Lung microvascular endothelial cell (primary cell): Measurements from ENCODE around the gene ZBTB11. TPM values are rescaled to one million over a fixed set of nuclear protein-coding genes. Genes with fewer than 3 reads are reported as not detected.
A peak's percentile ranks its signal among the peaks of the same experiment; 100 is the strongest.
"Not testable (repeated sequence)": the region's sequence is repeated elsewhere in the genome, so short reads cannot be mapped to it uniquely, and the experiment has no call there.

ENCODE experiments used
- DNase-seq, 2 donors: peaks; one replicate each; pipeline versions ENCODE4 v3.0.0 to v3.0.0-alpha.2; 2010; ENCODE audit warnings: low read depth in 2 of 2
- total RNA-seq: library from RNA; depleted of rRNA; stranded (reverse); fragments of >200 nt; gene quantifications from 2 replicates; pipeline ENCODE4 v1.2.1, GENCODE V29; 2014

The ZBTB11 gene
- total RNA-seq, 1 donor from 2014 or later = 18.5 TPM

DNA sequence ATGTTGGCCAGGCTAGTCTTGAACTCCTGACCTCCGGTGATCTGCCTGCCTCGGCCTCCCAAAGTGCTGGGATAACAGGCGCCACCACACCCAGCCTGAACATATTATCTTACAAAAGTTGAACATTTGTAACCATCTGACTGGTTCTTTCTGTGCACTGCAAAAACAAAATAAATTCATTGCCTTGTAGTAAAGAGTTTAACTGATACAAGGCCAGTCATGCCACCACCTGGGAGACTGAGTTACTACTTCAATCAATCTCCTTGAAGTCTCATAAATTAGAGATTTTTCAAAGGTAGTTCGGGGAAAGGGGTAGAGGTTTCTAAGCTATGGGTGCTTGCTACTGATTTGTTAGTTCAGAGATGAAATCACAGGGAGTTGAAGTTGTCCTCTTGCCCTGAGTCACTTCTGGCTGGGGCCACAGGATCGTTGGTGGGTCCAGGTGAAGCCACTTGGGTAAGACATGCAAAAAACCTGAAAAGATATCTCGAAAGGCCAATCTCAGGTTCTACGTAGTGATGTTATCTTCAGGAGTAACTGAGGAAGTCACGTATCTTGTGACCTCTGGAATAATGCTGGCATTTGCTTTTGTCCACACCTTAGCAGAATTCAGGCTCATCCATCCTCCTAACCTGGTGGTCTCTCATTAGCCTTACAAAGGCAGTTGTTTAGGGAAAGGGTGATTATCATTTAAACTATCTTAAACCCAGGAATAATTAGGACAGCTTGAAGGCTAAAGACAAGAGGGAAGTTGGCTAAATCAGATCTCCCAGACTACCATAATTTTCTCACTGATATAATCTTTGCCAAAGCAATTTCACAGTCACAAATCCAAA lies 33.7 kb downstream of the ZBTB11 start:
- DNase-seq = no peak

DNA sequence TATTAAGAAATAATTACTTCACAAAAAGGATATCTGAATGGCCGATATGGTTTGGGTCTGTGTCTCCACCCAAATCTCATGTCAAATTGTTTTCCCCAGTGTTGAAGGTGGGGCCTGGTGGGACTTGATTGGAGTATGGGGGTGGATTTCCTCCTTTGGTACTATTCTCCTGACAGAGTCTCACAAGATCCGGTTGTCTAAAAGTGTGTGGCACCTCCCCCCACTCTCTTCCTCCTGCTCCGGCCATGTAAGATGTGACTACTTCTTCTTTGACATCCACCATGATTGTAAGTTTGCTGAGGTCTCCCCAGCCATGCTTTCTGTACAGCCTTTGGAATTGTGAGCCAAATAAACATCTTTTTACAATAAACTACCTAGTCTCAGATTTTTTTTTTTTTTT lies 34.5 kb downstream of the ZBTB11 start:
- DNase-seq = no peak

DNA sequence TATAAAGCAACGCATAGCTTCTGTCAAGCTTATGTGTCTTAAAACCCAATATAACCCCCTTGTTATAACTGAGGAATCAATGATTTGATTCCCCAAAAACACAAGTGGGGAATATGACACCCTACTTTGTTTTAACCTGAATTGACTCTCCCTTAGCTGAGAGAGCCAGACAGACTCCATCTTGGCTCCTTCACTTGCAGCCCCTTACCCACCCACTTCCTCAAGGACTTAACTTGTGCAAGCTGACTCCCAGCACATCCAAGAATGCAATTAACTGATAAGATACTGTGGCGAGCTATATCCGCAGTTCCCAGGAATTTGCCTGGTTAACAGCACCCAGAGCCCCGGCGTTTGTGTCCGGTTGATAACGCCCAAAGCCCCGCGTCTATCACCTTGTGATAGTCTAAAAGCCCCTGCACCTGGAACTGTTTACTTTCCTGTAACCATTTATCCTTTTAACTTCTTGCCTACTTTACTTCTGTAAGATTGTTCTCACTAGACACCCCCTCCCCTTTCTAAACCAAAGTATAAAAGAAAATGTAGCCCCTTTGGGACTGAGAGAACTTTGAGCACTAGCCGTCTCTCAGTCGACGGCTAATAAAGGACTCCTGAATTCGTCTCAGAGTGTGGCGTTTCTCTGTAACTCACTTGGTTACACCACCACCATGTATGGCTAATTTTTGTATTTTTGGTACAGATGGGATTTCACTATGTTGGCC lies 35.4 kb downstream of the ZBTB11 start:
- DNase-seq = not testable (repeated sequence)

DNA sequence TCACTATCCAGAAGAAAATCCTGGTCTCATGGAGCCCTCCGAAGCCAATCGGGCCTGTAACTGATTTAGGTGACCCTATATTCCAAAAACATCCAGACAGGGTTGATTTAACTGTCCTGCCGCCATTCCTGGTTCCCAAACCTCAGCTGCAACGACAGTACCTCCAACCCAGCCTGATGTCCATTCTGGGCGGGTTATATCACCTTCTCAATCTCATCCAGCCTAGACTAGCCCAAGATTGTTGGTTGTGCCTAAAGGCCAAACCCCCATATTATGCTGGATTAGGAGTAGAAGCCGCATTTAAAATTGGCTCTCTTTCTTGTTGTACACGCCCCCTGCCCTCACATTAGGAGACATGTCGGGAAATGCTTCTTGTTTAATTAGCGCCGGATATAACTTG lies 36.7 kb downstream of the ZBTB11 start:
- no peak for DNase-seq

DNA sequence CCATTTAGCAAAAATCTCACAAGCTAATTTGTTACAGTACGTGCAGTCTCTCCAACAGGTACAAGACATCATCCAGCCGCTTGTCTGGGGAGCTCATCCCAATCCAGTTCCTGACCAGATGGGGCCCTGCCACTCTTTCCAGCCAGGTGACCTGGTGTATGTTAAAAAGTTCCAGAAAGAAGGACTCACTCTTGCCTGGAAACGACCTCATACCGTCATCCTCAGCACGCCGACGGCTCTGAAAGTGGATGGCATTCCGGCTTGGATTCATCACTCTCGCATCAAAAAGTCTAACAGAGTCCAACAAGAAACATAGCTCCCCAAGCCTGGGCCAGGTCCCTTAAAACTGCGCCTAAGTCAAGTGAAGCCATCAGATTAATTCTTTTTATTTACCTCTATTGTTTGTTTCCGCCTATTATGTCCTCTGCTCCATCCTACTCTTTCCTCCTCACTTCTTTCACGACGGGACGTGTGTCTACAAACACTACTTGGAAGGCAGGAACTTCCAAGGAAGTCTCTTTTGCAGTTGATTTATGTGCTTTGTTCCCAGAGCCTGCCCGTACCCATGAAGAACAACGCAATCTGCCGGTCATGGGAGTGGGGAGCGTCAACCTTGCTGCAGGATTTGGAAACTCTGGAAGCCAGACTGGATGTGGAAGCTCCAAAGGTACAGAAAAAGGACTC lies 37.5 kb downstream of the ZBTB11 start:
- no peak for DNase-seq

DNA sequence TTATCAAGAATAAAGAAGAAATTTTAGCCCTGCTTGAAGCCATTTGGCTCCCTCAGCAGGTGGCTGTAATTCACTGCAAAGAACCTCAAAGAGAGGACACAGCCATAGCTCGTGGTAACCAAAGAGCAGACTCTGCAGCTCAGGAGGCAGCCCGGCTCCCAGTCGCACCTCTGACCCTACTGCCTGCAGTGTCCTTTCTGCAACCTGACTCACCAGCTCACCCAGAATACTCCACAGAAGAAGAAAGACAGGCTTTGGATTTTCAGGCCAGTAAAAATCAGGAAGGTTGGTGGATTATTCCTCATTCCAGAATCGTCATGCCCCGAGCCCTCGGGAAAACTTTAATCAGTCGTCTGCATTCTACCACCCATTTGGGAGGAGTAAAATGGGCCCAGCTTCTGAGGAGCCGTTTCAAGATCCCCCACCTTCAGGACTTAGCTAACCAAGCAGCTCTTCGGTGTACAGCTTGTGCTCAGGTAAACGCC lies 38.6 kb downstream of the ZBTB11 start:
- DNase-seq = no peak

DNA sequence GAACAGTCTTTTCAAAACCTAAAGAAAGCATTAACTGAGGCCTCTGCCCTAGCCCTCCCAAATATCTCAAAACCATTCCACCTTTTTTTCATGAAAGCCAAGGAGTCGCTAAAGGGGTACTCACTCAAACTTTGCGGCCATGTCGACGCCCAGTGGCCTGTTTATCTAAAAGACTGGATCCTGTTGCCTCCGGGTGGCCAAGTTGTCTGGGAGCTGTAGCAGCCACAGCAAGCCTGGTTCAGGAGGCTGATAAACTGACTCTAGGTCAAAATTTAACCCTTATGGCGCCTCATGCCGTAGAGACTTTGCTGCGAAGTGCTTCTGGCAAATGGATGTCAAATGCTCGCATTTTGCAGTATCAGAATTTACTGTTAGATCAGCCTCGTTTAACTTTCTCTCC lies 39.5 kb downstream of the ZBTB11 start:
- no peak for DNase-seq

DNA sequence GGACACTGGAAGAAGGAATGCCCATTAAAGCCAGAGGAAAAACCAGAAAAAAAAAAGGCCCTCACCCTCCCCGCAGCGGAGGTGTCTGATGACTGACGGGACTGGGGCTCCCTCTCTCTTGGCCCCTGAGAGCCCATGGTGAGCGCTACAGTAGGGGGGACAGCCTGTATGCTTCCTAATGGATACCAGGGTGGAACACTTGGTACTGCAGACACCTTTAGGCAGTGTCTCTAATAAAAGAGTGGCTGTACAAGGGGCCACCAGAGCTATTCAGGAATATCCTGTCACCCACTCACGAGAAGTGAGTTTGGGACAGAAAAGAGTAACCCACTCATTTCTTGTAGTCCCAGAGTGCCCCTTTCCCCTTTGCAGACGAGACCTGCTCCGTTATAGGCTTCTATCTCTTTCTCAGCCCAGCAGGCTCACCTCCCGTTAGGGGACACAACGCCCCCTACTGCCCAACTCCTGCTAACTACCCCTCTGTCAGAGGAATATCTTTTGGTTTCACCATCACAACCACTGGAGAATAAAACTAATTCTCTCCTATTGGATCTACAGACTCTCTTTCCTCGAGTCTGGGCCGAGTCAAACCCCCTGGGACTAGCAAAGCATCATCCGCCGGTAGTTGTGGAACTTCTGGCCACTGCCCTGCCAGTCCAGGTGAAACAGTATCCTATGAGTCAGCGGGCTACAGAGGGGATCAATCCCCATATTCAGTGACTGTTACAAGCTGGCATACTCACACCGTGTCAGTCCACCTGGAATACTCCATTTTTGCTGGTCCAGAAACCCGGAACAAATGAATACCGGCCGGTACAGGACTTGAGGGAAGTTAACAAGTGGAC lies 40.8 kb downstream of the ZBTB11 start:
- peak; percentile 59 to 72 for DNase-seq

DNA sequence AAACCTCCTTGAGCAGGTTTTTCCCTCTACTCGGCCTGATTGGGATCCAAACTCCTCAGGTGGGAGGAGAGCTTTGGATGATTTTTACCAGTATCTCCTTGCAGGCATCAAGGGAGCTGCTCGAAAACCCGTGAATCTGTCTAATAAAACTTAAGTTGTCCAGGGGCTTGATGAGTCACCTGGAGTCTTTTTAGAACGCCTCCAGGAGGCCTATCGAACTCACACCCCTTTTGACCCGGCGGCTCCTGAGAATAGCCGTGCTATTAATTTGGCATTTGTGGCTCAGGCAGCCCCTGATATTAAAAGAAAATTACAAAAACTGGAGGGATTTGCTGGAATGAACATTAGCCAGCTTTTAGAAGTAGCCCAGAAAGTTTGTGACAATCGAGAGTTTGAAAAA lies 41.6 kb downstream of the ZBTB11 start:
- no peak for DNase-seq

DNA sequence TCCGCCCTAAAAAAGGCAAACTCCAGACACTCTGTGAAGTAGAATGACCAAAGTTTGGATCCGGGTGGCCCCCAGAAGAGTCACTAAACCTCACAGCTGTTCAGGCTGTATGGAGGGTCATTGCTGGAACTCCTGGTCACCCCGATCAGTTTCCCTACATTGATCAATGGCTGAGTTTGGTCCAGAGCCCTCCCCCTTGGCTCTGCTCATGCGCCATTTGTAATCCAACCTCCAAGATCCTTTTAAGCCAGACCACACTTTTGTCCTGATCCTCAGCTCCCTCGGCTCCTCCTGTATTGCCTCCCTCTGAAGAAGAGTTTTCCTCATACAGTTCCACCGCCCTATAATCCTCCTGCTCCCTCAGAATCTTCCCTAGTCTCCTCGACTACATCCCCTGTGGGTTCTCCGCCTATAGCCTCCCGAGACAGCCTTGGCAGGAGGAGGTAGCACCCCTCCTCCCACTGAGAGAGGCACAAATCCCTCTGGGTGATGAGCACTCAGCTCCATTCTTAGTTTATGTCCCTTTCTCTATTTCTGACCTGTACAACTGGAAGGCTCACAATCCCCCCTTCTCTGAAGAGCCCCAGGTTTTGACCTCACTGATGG lies 42.2 kb downstream of the ZBTB11 start:
- no peak for DNase-seq

DNA sequence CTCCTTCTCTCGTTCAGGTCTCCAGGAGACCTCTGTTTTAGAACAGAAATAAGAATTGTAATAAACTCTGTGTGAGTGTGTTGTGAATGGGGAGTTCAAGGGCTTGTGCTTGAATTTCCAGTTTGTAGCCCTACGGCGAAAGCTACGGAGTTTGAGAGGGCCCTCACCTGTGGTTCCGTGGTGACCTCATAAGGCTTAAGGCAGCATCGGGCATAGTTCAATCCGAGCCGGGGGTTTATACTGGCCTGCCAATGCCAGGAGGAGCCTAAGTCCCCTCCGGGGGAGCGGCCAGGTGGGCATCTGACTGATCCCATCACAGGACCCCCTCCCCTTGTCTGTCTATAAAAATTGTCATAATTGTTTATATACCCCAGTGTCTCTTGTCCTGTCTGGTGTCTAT lies 43.7 kb downstream of the ZBTB11 start:
- DNase-seq = no peak

DNA sequence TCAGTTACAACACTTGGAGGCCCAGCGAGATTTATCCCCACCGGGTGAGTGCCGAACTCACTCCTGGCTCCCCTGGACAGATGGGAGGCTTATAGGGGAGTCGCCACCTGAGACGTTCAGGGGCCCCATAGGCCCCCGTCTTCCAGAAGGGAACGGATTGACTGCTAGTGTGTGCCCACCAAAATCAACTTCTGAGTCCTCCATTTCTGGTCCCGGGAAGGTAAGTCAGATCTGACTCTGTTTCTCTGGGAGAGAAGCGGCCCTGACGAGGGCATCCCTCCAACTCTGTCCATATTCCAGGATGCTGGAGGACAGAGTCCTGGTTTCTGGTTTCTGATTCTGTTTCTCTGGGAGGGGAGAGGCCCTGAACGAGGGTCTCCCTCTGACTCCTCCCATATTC lies 44.3 kb downstream of the ZBTB11 start:
- DNase-seq = no peak

DNA sequence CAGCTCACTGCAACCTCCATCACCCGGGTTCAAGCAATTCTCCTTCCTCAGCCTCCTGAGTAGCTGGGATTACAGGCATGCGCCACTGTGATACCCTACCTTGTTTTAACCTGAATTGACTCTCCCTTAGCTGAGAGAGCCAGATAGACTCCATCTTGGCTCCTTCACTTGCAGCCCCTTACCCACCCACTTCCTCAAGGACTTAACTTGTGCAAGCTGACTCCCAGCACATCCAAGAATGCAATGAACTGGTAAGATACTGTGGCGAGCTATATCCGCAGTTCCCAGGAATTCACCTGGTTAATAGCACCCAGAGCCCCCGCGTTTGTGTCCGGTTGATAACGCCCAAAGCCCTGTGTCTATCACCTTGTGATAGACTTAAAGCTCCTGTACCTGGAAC lies 45.0 kb downstream of the ZBTB11 start:
- not testable (repeated sequence) for DNase-seq

DNA sequence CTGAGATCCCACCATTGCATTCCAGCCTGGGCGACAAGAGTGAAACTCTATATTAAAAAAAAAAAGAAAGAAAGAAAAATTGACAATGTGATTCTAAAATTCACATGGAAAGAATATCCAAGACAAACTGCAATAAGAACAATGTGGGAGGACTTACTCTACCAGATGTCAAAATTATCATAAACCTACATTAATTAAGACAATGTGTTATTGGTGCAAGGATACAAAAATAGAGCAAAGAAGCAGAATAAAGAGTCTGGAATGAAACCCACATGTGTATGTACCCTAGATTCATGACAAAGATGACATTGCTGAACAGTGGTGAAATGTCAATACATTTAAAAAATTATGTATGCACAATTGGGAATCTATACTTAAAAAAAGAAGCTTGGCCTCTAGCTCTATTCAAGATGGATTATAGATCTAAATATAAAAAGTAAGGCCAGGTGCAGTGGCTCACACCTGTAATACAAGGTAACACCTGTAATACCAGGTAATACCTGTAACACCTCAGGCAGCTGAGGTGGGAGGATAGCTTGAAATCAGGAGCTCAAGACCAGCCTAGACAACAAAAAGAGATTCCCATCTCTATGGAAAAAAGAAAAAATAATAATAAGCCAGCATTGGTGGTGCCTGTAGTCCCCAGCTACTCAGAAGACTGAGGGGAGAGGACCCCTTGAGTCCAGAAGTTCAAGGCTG lies 45.7 kb downstream of the ZBTB11 start:
- DNase-seq = no peak

DNA sequence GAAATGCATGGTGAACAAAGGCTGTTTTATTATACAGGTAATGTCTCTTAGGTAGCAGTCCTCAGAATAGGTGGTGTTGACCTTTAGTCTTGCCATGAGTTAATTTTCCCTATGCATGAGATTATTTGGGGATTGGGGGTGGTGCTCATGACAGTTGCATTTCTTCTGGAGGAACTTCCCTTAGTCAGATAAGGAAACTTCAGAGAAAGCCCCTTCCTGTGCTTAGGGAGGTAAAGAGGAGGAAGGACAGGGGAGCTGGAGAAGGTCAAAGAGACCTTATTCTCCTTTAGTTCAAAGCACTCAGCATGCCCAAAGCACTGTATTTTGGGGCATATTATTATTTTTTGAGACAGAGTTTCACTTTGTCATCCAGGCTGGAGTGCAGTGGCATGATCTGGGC lies 47.7 kb downstream of the ZBTB11 start:
- no peak for DNase-seq

DNA sequence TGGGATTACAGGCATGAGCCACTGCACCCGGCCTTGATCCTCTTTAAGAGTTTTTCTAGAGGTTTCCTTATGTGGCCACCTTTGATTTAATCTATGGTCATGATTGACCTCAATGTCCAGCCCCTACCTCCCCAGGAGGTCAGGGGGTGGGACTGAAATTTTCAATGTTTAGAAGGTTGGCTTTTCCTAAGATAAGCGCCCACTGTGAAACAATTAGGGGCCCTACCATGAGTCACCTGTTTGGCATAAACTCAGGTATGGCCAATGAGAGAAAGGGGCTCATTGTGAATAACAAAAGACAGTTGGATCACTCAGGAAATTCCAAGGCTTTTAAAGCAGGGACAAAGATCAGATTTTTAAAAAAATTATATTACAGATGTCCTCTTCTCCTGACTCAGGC lies 51.1 kb downstream of the ZBTB11 start:
- no peak for DNase-seq

DNA sequence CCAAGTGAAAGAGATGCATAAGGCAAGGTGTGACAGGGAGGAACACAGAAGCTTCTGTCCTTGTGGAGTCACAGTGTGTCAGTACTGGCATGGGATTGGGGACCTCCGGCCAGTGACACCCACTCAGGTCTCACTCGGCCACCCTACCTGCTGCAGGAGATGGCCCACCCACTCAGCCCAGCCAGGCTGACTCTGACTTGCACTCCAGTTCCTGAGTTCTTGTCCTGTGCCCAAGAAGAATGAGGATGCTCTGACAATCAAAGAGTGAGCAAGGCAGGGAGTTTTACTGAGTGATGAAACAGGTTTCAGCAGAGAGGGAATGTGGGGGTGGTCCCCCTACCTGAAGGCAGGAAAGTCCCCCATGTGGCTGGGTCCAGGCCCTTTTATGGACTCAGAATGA lies 52.1 kb downstream of the ZBTB11 start:
- no peak for DNase-seq

DNA sequence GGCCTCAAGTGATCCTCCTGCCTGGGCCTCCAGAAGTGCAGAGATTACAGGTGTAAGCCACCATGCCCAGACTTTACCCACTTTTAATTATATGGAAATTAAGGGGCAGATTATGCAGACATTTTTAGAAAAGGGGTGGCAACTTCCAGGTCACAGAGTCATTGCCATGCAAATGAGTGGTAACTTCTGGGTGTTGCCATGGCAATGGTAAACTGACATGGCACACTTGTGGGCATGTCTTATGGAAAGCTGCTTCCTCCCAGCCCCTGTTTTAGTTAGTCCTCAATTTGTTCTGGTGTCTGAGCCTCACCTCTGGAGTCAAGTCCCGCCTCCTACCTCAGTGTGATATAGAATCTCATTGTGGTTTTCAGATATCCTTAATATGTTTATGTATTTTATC lies 53.3 kb downstream of the ZBTB11 start:
- no peak for DNase-seq

DNA sequence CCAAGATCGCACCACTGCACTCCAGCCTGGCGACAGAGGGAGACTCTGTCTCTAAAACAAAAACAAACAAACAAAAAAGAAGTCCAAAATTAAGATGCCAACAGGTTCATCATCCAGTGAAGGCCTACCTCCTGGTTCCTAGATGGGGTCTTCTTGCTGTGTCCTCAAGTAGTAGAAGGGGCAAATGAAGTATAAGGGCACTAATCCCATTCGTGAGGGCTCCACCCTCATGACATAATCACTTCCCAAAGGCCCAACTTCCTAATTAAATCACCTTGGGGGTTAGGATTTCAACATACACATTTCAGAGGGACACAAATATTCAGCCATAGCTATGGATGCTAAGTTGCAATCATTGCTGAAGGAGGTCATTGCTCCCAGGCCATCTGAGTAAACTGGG lies 57.2 kb downstream of the ZBTB11 start:
- no peak for DNase-seq

DNA sequence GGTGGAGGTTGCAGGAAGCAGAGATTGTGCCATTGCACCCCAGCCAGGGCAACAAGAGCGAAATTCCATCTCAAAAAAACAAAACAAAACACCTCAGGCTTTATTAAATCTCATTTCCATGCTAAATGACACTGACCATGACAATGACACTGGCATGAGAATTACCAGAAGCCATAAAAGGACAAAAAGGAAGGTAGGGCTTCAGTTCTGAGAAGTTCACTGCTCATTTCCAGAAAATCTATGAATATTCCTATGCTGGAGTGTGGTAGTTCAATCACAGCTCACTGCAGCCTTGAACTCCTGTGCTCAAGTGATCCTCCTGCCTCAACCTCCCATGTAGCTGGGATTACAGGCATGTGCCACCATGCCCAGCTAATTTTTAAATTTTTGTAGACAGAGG lies 58.2 kb downstream of the ZBTB11 start:
- no peak for DNase-seq
